Calu3 (cell line): Measurements from ENCODE around the gene SIAH3. TPM values are rescaled to one million over a fixed set of nuclear protein-coding genes. Genes with fewer than 3 reads are reported as not detected.

Source experiments
- BruUV-seq: library from RNA; stranded (reverse); fragments of 400-500 nt; replicated peaks from 2 replicates; lab custom pipeline; 2021; lab: Mats Ljungman, UMichigan
- CTCF ChIA-PET: fragments of 300-600 bp; sonication (Branson Sonifier 250); formaldehyde crosslinking; loops from one replicate; lab custom pipeline; 2022; ENCODE audit warnings: antibody characterized with exemption; lab: Charles Lee
- DNase-seq: peaks from one replicate; pipeline ENCODE4 v3.0.0; 2022
- H3K27ac Mint-ChIP-seq: one replicate; pipeline ENCODE4 v1.8.0; 2022; ENCODE audit warnings: mixed read lengths; ENCODE audit not compliant: unreplicated experiment
- H3K27me3 Mint-ChIP-seq: one replicate; pipeline ENCODE4 v1.8.0; 2022; ENCODE audit warnings: mixed read lengths; ENCODE audit not compliant: unreplicated experiment
- H3K36me3 Mint-ChIP-seq: one replicate; pipeline ENCODE4 v1.8.0; 2022; ENCODE audit warnings: mild to moderate bottlenecking, moderate library complexity, mixed read lengths; ENCODE audit not compliant: insufficient read depth, unreplicated experiment
- H3K4me1 Mint-ChIP-seq: one replicate; pipeline ENCODE4 v1.8.0; 2022; ENCODE audit warnings: mild to moderate bottlenecking, low read depth, mixed read lengths; ENCODE audit not compliant: unreplicated experiment
- H3K4me3 Mint-ChIP-seq: one replicate; pipeline ENCODE4 v1.8.0; 2022; ENCODE audit warnings: mild to moderate bottlenecking, low read depth, moderate library complexity, mixed read lengths; ENCODE audit not compliant: unreplicated experiment
- H3K9me3 Mint-ChIP-seq: one replicate; pipeline ENCODE4 v1.8.0; 2022; ENCODE audit warnings: low read depth, mixed read lengths; ENCODE audit not compliant: unreplicated experiment
- intact Hi-C: fragments of 100-400 bp; cut with micrococcal nuclease; formaldehyde crosslinking; loops from one replicate; pipeline ENCODE4 v1.10.0; 2022; ENCODE audit not compliant: unreplicated experiment
- total RNA-seq: library from RNA; stranded (reverse); gene quantifications from 2 replicates; pipeline ENCODE4 v1.2.3, GENCODE V29; 2022
- TF ChIP-seq, protein P1 (sequence below): fragments of 200-600 bp; IDR thresholded peaks from one replicate; pipeline ENCODE4 v1.8.0; 2022; ENCODE audit warnings: antibody characterized with exemption; ENCODE audit not compliant: unreplicated experiment

The SIAH3 gene
- total RNA-seq, 1 experiment from 2014 or later = not detected

DNA sequence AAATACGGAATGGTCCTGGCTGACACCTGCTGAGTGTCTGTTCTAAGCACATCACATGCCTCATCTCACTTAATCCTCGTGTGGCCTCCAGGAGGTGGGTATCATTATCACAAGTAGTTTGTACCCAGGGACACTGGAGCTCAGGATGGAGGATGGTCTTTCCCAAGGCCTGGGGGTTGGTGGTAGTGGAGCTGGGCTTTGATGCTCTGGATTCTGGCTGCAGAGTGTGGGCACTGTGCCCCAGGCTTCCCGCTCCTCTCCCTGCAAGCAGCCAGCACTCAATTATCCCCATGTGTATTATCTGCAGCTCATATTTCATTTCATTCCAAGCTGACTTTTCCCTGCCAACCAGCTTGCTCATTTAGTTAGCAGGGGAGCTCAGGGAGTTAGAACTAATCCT lies 52.1 kb downstream of the SIAH3 start:
- no peak overlapping the region for H3K27ac Mint-ChIP-seq
- peaks cover 2% of the 10 kb centered on the region for H3K9me3 Mint-ChIP-seq
- H3K36me3 Mint-ChIP-seq = no peaks in the 10 kb centered on the region
- no peak for DNase-seq
- no TSS peak for BruUV-seq
- intact Hi-C loops = no loop called here
- H3K4me1 Mint-ChIP-seq = no peaks in the 10 kb centered on the region
- no peak overlapping the region for H3K4me3 Mint-ChIP-seq
- H3K27me3 Mint-ChIP-seq = peaks cover 40% of the 10 kb centered on the region
- CTCF ChIA-PET = interaction anchor here (0.6 kb wide), 1 partner anchor 87 kb away, joined by 3 read pairs; no protein-coding TSS in a partner anchor
- TF ChIP-seq, protein P1, sequence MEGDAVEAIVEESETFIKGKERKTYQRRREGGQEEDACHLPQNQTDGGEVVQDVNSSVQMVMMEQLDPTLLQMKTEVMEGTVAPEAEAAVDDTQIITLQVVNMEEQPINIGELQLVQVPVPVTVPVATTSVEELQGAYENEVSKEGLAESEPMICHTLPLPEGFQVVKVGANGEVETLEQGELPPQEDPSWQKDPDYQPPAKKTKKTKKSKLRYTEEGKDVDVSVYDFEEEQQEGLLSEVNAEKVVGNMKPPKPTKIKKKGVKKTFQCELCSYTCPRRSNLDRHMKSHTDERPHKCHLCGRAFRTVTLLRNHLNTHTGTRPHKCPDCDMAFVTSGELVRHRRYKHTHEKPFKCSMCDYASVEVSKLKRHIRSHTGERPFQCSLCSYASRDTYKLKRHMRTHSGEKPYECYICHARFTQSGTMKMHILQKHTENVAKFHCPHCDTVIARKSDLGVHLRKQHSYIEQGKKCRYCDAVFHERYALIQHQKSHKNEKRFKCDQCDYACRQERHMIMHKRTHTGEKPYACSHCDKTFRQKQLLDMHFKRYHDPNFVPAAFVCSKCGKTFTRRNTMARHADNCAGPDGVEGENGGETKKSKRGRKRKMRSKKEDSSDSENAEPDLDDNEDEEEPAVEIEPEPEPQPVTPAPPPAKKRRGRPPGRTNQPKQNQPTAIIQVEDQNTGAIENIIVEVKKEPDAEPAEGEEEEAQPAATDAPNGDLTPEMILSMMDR = no peak

DNA sequence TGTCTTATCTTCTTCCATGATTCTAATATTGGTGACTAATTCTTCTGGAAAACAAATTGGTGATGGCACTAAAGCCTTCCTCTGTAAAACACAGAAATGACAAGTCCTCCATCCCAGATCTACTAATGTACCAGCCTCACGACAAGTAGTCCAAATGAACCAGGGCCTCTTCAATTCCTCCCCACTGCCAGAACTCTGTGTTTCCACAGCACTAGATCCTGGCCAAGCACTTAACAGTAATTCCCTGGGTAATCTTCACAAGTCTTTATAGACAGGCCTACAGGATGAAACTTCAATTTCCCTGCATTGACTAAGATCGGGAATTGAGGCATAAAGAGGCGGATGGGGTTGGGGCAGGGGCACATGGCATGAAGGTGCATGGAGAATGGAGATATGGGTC lies 52.7 kb downstream of the SIAH3 start:
- Mint-ChIP-seq H3K4me1 (no peaks in the 10 kb centered on the region), H3K27ac (no peak overlapping the region), H3K4me3 (no peak overlapping the region), H3K9me3 (peaks cover 2% of the 10 kb centered on the region), H3K36me3 (no peaks in the 10 kb centered on the region), H3K27me3 (peaks cover 45% of the 10 kb centered on the region)
- TF ChIP-seq, protein P1 = no peak
- CTCF ChIA-PET = no interaction called here
- intact Hi-C loops = no loop called here
- BruUV-seq = no TSS peak
- DNase-seq = no peak

DNA sequence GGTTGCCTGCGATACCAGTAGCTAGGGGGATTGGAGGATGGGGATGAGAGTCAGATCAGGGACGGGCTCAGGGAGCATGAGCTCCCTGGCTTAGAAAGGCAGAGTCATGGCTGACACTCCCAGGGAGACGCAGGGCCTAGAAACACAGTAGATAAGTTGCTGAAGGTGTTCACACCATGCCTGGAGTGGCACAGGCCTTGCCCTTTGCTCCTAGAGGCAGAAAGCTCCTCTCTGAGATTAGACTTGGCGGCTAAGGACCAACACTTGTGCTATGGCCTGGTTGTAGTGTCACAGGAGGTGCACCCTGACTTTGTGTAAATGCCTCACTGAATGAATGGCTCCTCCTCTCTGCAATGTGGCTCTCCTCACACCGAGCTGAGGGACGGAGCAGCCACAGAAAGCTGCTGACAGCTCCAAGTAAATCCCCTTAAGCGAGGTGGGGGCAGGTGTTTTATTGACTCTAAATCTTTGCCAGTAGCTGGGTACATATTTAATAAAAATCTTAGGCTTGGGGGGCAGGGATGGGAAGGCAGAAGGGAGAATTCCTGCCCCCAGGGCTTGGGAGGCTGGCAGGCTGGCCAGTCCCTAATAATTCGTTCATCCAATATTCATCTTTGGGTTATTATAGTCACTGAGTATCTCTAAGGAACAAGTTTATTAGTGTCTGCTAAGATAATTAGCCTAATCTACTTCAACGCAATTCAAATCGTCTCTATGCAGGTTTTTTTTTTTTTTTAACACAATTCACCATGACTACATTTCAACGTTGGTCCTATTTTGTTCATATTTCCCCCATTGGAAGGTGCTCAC lies 54.9 kb downstream of the SIAH3 start:
- CTCF ChIA-PET = no interaction called here

DNA sequence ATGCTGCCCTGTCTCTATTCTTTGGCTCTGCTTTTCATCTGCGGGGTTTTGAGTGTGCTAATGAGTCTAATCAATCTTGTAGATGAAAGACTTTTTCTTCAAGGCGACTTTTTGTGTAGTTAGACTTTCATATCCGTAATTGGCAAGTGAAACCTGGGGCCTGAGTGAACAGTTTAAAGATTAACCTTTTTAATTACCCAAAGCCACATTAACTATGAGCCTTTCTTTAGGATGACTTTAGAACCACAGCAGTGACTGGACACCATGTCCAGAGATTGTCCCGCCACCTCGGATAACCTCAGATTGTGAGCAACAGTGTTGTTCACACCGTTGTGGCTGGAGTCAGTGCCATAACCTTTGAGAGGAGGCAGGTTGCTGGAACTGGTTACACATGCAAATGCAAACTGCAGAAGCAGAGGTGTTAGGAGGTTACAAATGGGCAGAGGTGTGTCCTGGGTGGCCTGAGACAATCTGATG lies 58.7 kb downstream of the SIAH3 start:
- Mint-ChIP-seq H3K4me3 (no peak overlapping the region), H3K27ac (no peak overlapping the region), H3K4me1 (no peaks in the 10 kb centered on the region), H3K36me3 (no peaks in the 10 kb centered on the region), H3K27me3 (peaks cover 74% of the 10 kb centered on the region), H3K9me3 (peaks cover 2% of the 10 kb centered on the region)
- CTCF ChIA-PET = no interaction called here
- no peak for DNase-seq
- intact Hi-C loops = no loop called here
- no TSS peak for BruUV-seq
- TF ChIP-seq, protein P1 = no peak

More for the DNA sequence above, 54.9 kb downstream of the SIAH3 start:
- no TSS peak for BruUV-seq
- H3K27ac Mint-ChIP-seq = no peak overlapping the region
- DNase-seq = no peak
- peaks cover 65% of the 10 kb centered on the region for H3K27me3 Mint-ChIP-seq
- H3K4me1 Mint-ChIP-seq = no peaks in the 10 kb centered on the region
- TF ChIP-seq, protein P1 = no peak
- no peak overlapping the region for H3K4me3 Mint-ChIP-seq
- intact Hi-C loops = no loop called here
- peaks cover 2% of the 10 kb centered on the region for H3K9me3 Mint-ChIP-seq
- H3K36me3 Mint-ChIP-seq = no peaks in the 10 kb centered on the region
